GF-D8 (cell line): Measurements from ENCODE around the gene NOL3.
A peak's percentile ranks its signal among the peaks of the same experiment; 100 is the strongest.
"Not testable (repeated sequence)": the region's sequence is repeated elsewhere in the genome, so short reads cannot be mapped to it uniquely, and the experiment has no call there.

ENCODE experiments used
- DNase-seq: peaks from one replicate; lab custom pipeline; 2025; lab: John Stamatoyannopoulos, UW

NOL3 gene

GRCh38 chr16:67170168-67170948 lies at the start of gene NOL3:
NOL3 (plus strand) TSS chr16:67170538.
- peak; percentile 33 for DNase-seq

- not testable (repeated sequence) for DNase-seq
Observed at GRCh38 chr16:67122799-67123198, 47.5 kb upstream of the NOL3 start.

GRCh38 chr16:67128417-67128816 lies 41.9 kb upstream of the NOL3 start:
- no peak for DNase-seq

- DNase-seq, result no peak
Observed at GRCh38 chr16:67128887-67129286, 41.5 kb upstream of the NOL3 start.

- DNase-seq, result no peak
Observed at GRCh38 chr16:67129422-67129821, 40.9 kb upstream of the NOL3 start.

GRCh38 chr16:67137605-67138004 lies 32.7 kb upstream of the NOL3 start:
- no peak for DNase-seq

- DNase-seq, result no peak
Observed at GRCh38 chr16:67141391-67141790, 28.9 kb upstream of the NOL3 start.

- no peak for DNase-seq
Observed at GRCh38 chr16:67142342-67142741, 28.0 kb upstream of the NOL3 start.

GRCh38 chr16:67144943-67145342 lies 25.4 kb upstream of the NOL3 start:
- no peak for DNase-seq

- no peak for DNase-seq
Observed at GRCh38 chr16:67145746-67146145, 24.6 kb upstream of the NOL3 start.

GRCh38 chr16:67146523-67147357 lies 23.6 kb upstream of the NOL3 start:
- no peak for DNase-seq

GRCh38 chr16:67147437-67148140 lies 22.7 kb upstream of the NOL3 start:
- no peak for DNase-seq

GRCh38 chr16:67148221-67148620 lies 22.1 kb upstream of the NOL3 start:
- DNase-seq, result no peak

GRCh38 chr16:67148656-67149275 lies 21.6 kb upstream of the NOL3 start:
- no peak for DNase-seq

GRCh38 chr16:67149276-67150046 lies 20.9 kb upstream of the NOL3 start:
- no peak for DNase-seq

GRCh38 chr16:67150047-67150832 lies 20.1 kb upstream of the NOL3 start:
- no peak for DNase-seq

- no peak for DNase-seq
Observed at GRCh38 chr16:67150833-67151396, 19.4 kb upstream of the NOL3 start, which contains the start of gene B3GNT9. B3GNT9 (minus strand) TSS chr16:67150998; CDS start chr16:67150485, 513 bp downstream.

- no peak for DNase-seq
Observed at GRCh38 chr16:67151431-67152097, 18.8 kb upstream of the NOL3 start.

- DNase-seq, result no peak
Observed at GRCh38 chr16:67154578-67155294, 15.6 kb upstream of the NOL3 start.
